ENCODE data around the gene SWT1. TPM values are rescaled to one million over a fixed set of nuclear protein-coding genes. Genes with fewer than 3 reads are reported as not detected.

SWT1 gene
- total and polyA plus RNA-seq, 9 of the 15 experiments (the other 6 are each of a cell fraction or from before 2014, with no cell fraction given), result 1.5 to 3.4 (median 2.3) TPM

- ATAC-seq (peak; percentile 55; the same call in 2 of the 3 replicates), DNase-seq (ENCODE audit: extremely low read depth in 1 of 4, low spot score in 3 of 4) (peak in 1 of 4 experiments; percentile 37), FAIRE-seq (no peak)
- H3K79me2 ChIP-seq (ENCODE audit: control insufficient read depth, insufficient read depth, low read length), result no peaks in the 10 kb centered on the region
- no peak overlapping the region for H3K4me2 ChIP-seq (ENCODE audit: insufficient read depth, low read length)
- no TSS peak for BruUV-seq (replicated peaks)
- no peaks in the 10 kb centered on the region for H3K9me1 ChIP-seq (ENCODE audit: control insufficient read depth, insufficient read depth, low read length)
- H3K36me3 ChIP-seq (ENCODE audit: control insufficient read depth, insufficient read depth, low read length), result no peaks in the 10 kb centered on the region
- ChIA-PET POLR2A (interaction anchor here (1.3 to 1.6 kb wide), 2 partner anchors 26 to 40 kb away, joined by 3 to 4 read pairs; no protein-coding TSS in a partner anchor), CTCF (ENCODE audit: low intra/inter-chr PET ratio) (no interaction called here)
- WGBS (ENCODE audit: insufficient coverage, low coverage, missing lambda C conversion rate), result 62% methylated on average over 3 of the region's 3 CpGs
- intact Hi-C loops (cut with micrococcal nuclease) (loop anchor here (2.0 kb wide), 1 partner anchor 41 kb away; no protein-coding TSS in a partner anchor), in situ Hi-C loops (cut with MboI) (no loop called here)
- H3K4me3 ChIP-seq, result no peak overlapping the region
- no peak overlapping the region for H3K9ac ChIP-seq (ENCODE audit: insufficient read depth in 1 of 2, low read depth in 2 of 2, low read length in 2 of 2)
- peaks cover 0 to 16% of the 10 kb centered on the region in 2 experiments; a peak in 3 of 5 replicates for H3K4me1 ChIP-seq (replicated peaks in 1 of 2; ENCODE audit: control insufficient read depth in 2 of 2, insufficient read depth in 2 of 2, low read length in 2 of 2)
- H4K20me1 ChIP-seq (replicated peaks; ENCODE audit: control insufficient read depth, insufficient read depth, low read length), result no peaks in the 10 kb centered on the region
- no peak overlapping the region for H2AFZ ChIP-seq (ENCODE audit: low read depth, low read length)
- H3K27me3 ChIP-seq (ENCODE audit: control insufficient read depth in 2 of 2, insufficient read depth in 2 of 2, low read length in 2 of 2), result no peaks in the 10 kb centered on the region
- no peak overlapping the region for H3K27ac ChIP-seq (ENCODE audit: extremely low read depth, low read depth, low read length)
- no peaks in the 10 kb centered on the region for H3K9me3 ChIP-seq (replicated peaks; ENCODE audit: control insufficient read depth, insufficient read depth, low read depth, low read length)
- no peak for TF ChIP-seq ZNF695 (CRISPR knock-in tag; IDR thresholded peaks at IDR 0.05)
- TF ChIP-seq JUND (IDR thresholded peaks at IDR 0.05; ENCODE audit: borderline replicate concordance, low read depth, low read length), result peak; percentile 63; the same call in 1 of the 2 replicates
- TF ChIP-seq JUND (tag; IDR thresholded peaks at IDR 0.05; ENCODE audit: borderline replicate concordance, low read depth, low read length), result 0 out of 3 replicates have a peak, but pooled peaks have one; percentile 15
- TF ChIP-seq, protein P1, sequence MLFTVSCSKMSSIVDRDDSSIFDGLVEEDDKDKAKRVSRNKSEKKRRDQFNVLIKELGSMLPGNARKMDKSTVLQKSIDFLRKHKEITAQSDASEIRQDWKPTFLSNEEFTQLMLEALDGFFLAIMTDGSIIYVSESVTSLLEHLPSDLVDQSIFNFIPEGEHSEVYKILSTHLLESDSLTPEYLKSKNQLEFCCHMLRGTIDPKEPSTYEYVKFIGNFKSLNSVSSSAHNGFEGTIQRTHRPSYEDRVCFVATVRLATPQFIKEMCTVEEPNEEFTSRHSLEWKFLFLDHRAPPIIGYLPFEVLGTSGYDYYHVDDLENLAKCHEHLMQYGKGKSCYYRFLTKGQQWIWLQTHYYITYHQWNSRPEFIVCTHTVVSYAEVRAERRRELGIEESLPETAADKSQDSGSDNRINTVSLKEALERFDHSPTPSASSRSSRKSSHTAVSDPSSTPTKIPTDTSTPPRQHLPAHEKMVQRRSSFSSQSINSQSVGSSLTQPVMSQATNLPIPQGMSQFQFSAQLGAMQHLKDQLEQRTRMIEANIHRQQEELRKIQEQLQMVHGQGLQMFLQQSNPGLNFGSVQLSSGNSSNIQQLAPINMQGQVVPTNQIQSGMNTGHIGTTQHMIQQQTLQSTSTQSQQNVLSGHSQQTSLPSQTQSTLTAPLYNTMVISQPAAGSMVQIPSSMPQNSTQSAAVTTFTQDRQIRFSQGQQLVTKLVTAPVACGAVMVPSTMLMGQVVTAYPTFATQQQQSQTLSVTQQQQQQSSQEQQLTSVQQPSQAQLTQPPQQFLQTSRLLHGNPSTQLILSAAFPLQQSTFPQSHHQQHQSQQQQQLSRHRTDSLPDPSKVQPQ (CRISPR knock-in tag; IDR thresholded peaks at IDR 0.05; ENCODE audit: borderline replicate concordance), result no peak
- TF ChIP-seq ZNF445 (CRISPR knock-in tag; IDR thresholded peaks at IDR 0.05; ENCODE audit: low read depth), result no peak
- TF ChIP-seq RHOXF2B (CRISPR knock-in tag; conservative IDR thresholded peaks at IDR 0.05), result no peak
- no peak for TF ChIP-seq CHD1 (IDR thresholded peaks at IDR 0.05; ENCODE audit: low read length)
- TF ChIP-seq VEZF1 (CRISPR knock-in tag; IDR thresholded peaks at IDR 0.05), result no peak
- TF ChIP-seq FOXA3 (CRISPR knock-in tag; conservative IDR thresholded peaks at IDR 0.05 in 1 of 2, IDR thresholded peaks at IDR 0.05 in 1 of 2), result no peak
- TF ChIP-seq ZKSCAN3 (CRISPR knock-in tag; IDR thresholded peaks at IDR 0.05), result no peak
- TF ChIP-seq JUN (IDR thresholded peaks at IDR 0.05; ENCODE audit: borderline replicate concordance, low read depth, low read length), result peak; percentile 51; the same call in 1 of the 2 replicates
- TF ChIP-seq JUN (CRISPR knock-in tag; IDR thresholded peaks at IDR 0.05; ENCODE audit: borderline replicate concordance), result no peak
- TF ChIP-seq, protein P2, sequence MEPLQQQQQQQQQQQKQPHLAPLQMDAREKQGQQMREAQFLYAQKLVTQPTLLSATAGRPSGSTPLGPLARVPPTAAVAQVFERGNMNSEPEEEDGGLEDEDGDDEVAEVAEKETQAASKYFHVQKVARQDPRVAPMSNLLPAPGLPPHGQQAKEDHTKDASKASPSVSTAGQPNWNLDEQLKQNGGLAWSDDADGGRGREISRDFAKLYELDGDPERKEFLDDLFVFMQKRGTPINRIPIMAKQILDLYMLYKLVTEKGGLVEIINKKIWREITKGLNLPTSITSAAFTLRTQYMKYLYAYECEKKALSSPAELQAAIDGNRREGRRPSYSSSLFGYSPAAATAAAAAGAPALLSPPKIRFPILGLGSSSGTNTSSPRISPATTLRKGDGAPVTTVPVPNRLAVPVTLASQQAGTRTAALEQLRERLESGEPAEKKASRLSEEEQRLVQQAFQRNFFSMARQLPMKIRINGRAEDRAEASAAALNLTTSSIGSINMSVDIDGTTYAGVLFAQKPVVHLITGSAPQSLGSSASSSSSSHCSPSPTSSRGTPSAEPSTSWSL (CRISPR knock-in tag; IDR thresholded peaks at IDR 0.05; ENCODE audit: borderline replicate concordance), result no peak
- 0 out of 2 replicates have a peak, but pooled peaks have one; percentile 23 for TF ChIP-seq ARID1B (IDR thresholded peaks at IDR 0.05)
- no peak for TF ChIP-seq ETS2 (tag; IDR thresholded peaks at IDR 0.05; ENCODE audit: borderline replicate concordance, poor library complexity, severe bottlenecking)
- peak; percentile 79 for TF ChIP-seq EGR1 (conservative IDR thresholded peaks at IDR 0.05)
Measured at GRCh38 chr1:185244015-185244747, 87.2 kb downstream of the SWT1 start.
